Measurements from ENCODE around the gene PRMT7. TPM values are rescaled to one million over a fixed set of nuclear protein-coding genes. Genes with fewer than 3 reads are reported as not detected.

PRMT7 gene
- total RNA-seq, 1 experiment from 2014 or later, result 47.5 TPM

DNA sequence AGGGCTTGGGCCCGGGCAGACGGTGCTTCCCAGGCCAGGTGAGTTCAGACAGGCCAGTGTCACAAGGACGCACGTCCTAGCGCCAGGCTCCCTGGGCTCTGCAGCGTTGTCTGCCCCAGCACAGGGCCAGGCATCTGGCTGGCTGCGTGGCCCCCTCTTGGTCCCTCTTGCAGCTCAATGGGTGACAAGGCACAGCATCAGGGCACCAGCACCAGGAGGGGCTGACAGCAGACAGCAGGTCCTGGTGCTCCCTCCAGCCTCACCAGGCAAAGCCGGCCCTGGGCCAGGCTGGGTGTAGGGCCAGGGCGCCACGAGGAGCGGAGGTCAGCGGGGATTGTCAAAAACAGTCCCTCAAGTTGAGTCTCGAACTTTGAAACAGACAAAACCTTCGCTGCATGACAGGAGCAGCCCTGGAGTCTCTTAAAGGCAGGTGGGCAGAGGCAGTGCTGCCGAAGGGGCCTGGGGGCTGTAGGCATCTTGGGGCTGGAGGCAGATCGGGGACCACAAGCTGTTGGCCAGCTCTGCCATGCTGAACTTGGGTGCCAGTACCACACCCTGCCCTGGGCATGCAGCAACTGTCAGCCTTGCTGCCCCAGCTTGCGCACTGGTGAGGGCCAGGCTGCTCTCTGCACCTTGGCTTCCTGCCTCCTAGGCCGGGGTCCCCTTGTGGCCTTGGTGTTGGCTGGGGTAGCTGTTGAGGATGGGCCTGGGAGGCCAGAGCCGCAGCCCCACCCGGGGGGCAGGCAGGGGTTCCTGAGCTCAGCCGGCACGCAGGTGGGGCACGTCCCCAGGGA is 48.8 kb downstream of the PRMT7 start:
- CTCF ChIA-PET, result no interaction called here
- no peak for TF ChIP-seq EZH2 (IDR thresholded peaks at IDR 0.05; ENCODE audit: low read depth)
- TF ChIP-seq, protein P1, sequence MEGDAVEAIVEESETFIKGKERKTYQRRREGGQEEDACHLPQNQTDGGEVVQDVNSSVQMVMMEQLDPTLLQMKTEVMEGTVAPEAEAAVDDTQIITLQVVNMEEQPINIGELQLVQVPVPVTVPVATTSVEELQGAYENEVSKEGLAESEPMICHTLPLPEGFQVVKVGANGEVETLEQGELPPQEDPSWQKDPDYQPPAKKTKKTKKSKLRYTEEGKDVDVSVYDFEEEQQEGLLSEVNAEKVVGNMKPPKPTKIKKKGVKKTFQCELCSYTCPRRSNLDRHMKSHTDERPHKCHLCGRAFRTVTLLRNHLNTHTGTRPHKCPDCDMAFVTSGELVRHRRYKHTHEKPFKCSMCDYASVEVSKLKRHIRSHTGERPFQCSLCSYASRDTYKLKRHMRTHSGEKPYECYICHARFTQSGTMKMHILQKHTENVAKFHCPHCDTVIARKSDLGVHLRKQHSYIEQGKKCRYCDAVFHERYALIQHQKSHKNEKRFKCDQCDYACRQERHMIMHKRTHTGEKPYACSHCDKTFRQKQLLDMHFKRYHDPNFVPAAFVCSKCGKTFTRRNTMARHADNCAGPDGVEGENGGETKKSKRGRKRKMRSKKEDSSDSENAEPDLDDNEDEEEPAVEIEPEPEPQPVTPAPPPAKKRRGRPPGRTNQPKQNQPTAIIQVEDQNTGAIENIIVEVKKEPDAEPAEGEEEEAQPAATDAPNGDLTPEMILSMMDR (conservative IDR thresholded peaks at IDR 0.05), result no peak
- Histone ChIP-seq H3K9me3 (ENCODE audit: insufficient read depth, low read depth) (no peaks in the 10 kb centered on the region), H2AFZ (no peak overlapping the region), H3K27ac (no peak overlapping the region), H4K20me1 (ENCODE audit: insufficient read depth) (no peaks in the 10 kb centered on the region), H3K4me1 (replicated peaks; ENCODE audit: insufficient read depth) (no peaks in the 10 kb centered on the region), H3F3A (ENCODE audit: insufficient read depth, low read depth) (no peaks in the 10 kb centered on the region), H3K27me3 (ENCODE audit: insufficient read depth, low read depth) (no peaks in the 10 kb centered on the region), H3K4me3 (no peak overlapping the region), H3K9me2 (ENCODE audit: insufficient read depth) (no peaks in the 10 kb centered on the region), H3K36me3 (ENCODE audit: low read depth) (no peaks in the 10 kb centered on the region), H3K4me2 (no peak overlapping the region), H3K79me2 (ENCODE audit: low read depth) (no peaks in the 10 kb centered on the region)
- intact Hi-C loops (cut with micrococcal nuclease; ENCODE audit: unreplicated experiment), result no loop called here
- BruUV-seq (replicated peaks), result no TSS peak
- no peak for DNase-seq
- POLR2A ChIA-PET (ENCODE audit: unreplicated experiment), result no interaction called here

DNA sequence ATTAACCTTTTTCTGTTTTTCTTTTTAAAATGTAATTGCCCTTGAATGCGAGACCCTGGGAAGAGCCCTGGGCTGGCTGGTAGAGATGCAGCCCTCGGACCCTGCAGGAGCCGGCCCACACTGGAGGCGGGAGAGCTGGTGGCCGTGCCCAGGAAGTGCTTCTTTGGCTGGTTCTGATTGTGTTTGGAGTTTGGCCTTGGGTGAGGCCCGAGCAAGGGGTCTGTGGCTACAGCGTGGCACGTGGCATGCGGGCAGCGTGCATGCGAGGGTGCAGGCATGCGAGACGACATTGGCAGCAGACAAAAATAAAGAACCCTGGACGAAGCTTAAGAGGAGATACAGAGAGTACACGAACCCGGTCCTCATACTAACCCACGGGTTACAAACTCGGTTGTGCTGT is 49.7 kb downstream of the PRMT7 start:
- Histone ChIP-seq H3K79me2 (ENCODE audit: low read depth) (no peaks in the 10 kb centered on the region), H3K27ac (no peak overlapping the region), H3K27me3 (ENCODE audit: insufficient read depth, low read depth) (no peaks in the 10 kb centered on the region), H3F3A (ENCODE audit: insufficient read depth, low read depth) (no peaks in the 10 kb centered on the region), H3K4me1 (replicated peaks; ENCODE audit: insufficient read depth) (no peaks in the 10 kb centered on the region), H3K36me3 (ENCODE audit: low read depth) (no peaks in the 10 kb centered on the region), H3K4me3 (no peak overlapping the region), H4K20me1 (ENCODE audit: insufficient read depth) (no peaks in the 10 kb centered on the region), H2AFZ (no peak overlapping the region), H3K9me2 (ENCODE audit: insufficient read depth) (no peaks in the 10 kb centered on the region), H3K9me3 (ENCODE audit: insufficient read depth, low read depth) (no peaks in the 10 kb centered on the region), H3K4me2 (no peak overlapping the region)
- BruUV-seq (replicated peaks), result no TSS peak
- ChIA-PET CTCF (interaction anchor here (0.7 kb wide), 1 partner anchor 469 kb away, joined by 9 read pairs; no protein-coding TSS in a partner anchor), POLR2A (ENCODE audit: unreplicated experiment) (no interaction called here)
- no peak for DNase-seq
- TF ChIP-seq, protein P1 (conservative IDR thresholded peaks at IDR 0.05), result no peak
- no peak for TF ChIP-seq EZH2 (IDR thresholded peaks at IDR 0.05; ENCODE audit: low read depth)
- intact Hi-C loops (cut with micrococcal nuclease; ENCODE audit: unreplicated experiment), result no loop called here

DNA sequence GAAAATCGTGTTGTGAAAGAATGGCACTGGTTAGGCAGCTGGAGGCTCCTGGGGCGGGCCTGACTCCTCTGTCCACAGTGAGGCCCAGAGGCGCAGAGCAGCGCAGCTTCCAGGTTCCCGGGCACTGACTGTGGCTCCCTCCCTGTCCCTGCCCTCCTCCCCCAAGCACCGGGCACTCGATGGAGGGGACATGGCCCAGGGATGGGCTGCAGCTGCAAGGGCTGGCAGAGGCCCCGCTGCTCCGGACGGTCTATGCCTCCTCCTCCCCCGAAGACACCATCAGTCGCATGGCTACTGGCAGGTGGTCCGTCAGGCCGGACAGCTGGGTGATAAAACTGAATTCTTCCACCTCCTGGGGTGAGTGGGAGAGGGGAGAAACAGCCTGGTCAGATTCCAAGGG is 50.1 kb downstream of the PRMT7 start:
- DNase-seq, result no peak
- no peaks in the 10 kb centered on the region for H3K4me1 ChIP-seq (replicated peaks; ENCODE audit: insufficient read depth)
- BruUV-seq (replicated peaks), result no TSS peak

More for the DNA sequence above, 50.1 kb downstream of the PRMT7 start:
- Histone ChIP-seq H4K20me1 (ENCODE audit: insufficient read depth) (no peaks in the 10 kb centered on the region), H2AFZ (no peak overlapping the region), H3K27me3 (ENCODE audit: insufficient read depth, low read depth) (no peaks in the 10 kb centered on the region), H3K4me3 (no peak overlapping the region), H3F3A (ENCODE audit: insufficient read depth, low read depth) (no peaks in the 10 kb centered on the region), H3K9me2 (ENCODE audit: insufficient read depth) (no peaks in the 10 kb centered on the region), H3K4me2 (no peak overlapping the region), H3K9me3 (ENCODE audit: insufficient read depth, low read depth) (no peaks in the 10 kb centered on the region), H3K27ac (no peak overlapping the region), H3K79me2 (ENCODE audit: low read depth) (no peaks in the 10 kb centered on the region), H3K36me3 (ENCODE audit: low read depth) (no peaks in the 10 kb centered on the region)
- TF ChIP-seq EZH2 (IDR thresholded peaks at IDR 0.05; ENCODE audit: low read depth), result no peak
- TF ChIP-seq, protein P1 (conservative IDR thresholded peaks at IDR 0.05), result no peak
- POLR2A ChIA-PET (ENCODE audit: unreplicated experiment), result no interaction called here
- CTCF ChIA-PET, result interaction anchor here (0.5 to 0.7 kb wide), 2 partner anchors 81 to 469 kb away, joined by 3 to 9 read pairs; no protein-coding TSS in a partner anchor
- intact Hi-C loops (cut with micrococcal nuclease; ENCODE audit: unreplicated experiment), result no loop called here
